Measurements from ENCODE around the gene ACVR1C.

DNA sequence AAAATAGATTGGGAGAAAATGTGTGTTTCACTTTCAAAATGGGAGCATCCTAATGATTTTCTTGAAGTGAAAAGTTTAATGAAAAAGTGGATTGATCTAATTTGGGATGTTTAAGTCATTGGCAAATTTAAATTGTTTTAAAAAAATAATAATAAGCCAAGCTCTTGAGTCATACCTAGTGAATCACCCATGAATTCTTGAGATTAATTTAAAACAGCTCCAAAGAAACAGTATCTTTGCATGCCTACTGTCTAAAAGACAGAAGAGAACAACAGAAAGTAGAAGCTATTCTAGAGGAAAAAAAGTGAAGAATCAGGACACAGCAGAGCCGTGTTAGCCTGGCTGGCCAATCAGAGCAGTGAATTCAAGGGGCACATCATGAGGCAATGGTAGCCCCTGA, 7.7 kb downstream of the ACVR1C start:
- no peak for TF ChIP-seq CTCF (IDR thresholded peaks at IDR 0.05; ENCODE audit: low read depth, low read length)
- TF ChIP-seq, protein P1, sequence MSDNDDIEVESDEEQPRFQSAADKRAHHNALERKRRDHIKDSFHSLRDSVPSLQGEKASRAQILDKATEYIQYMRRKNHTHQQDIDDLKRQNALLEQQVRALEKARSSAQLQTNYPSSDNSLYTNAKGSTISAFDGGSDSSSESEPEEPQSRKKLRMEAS (IDR thresholded peaks at IDR 0.05; ENCODE audit: low read depth, low read length), result no peak

Data from NB4 (cell line).